Mucosa of descending colon (tissue), 3 donors: ENCODE results near the gene HSPA12A. TPM values are rescaled to one million over a fixed set of nuclear protein-coding genes. Genes with fewer than 3 reads are reported as not detected.

Experiments
- ATAC-seq: fragments of 200-7000 bp; cut with Tn5 transposase; one replicate; pipeline ENCODE4 v1.9.1; 2020; ENCODE audit warnings: mild to moderate bottlenecking, moderate library complexity
- DNase-seq, 3 donors: peaks; one replicate each; pipeline ENCODE4 v3.0.0-alpha.2; 2020
- H3K36me3 ChIP-seq: fragments of 200-600 bp; one replicate; pipeline ENCODE4 v1.8.0; 2021; ENCODE audit warnings: low read depth, mild to moderate bottlenecking
- H3K4me1 ChIP-seq: fragments of 200-600 bp; one replicate; pipeline ENCODE4 v1.8.0; 2021; ENCODE audit warnings: low read depth, mild to moderate bottlenecking
- H3K4me3 ChIP-seq: fragments of 200-600 bp; one replicate; pipeline ENCODE4 v1.8.0; 2021; ENCODE audit warnings: mild to moderate bottlenecking
- H3K9me3 ChIP-seq: fragments of 200-600 bp; one replicate; pipeline ENCODE4 v1.8.0; 2021; ENCODE audit warnings: mild to moderate bottlenecking
- intact Hi-C, 2 donors: fragments of 100-400 bp; cut with DNase I in 1 of 2; cut with micrococcal nuclease in 1 of 2; formaldehyde crosslinking; loops; one replicate each; pipeline versions ENCODE4 v1.11.0 to v1.11.1; 2022; cut with DNase I, micrococcal nuclease
- total RNA-seq, 3 donors: library from RNA; stranded (reverse); fragmentation: NEBNext Ultra II Directional in 2 of 3; extraction: Animal tissue kit (Norgen Biotek cat#: 25700) in 2 of 3; gene quantifications; one replicate each; pipeline versions ENCODE4 v1.2.1 to v1.2.4, GENCODE V29; 2021 to 2023
- TF ChIP-seq, protein P1 (sequence below): fragments of 200-600 bp; IDR thresholded peaks from one replicate; pipeline ENCODE4 v1.8.0; 2022; ENCODE audit warnings: antibody characterized with exemption, mild to moderate bottlenecking
- donor health status: DM: no; HTN: no; CAD: no; lungs with moderate emphysema.
- donor health status: DM: no; HTN: no; CAD: no.
- donor health status: DM: no; HTN: yes; CAD: no.

HSPA12A gene
- total RNA-seq, 3 donors from 2014 or later = 7.7 to 20.6 (median 8.8) TPM

GRCh38 chr10:116710076-116710475 is 32.3 kb downstream of the HSPA12A start:
- ATAC-seq = no peak
- TF ChIP-seq, protein P1, sequence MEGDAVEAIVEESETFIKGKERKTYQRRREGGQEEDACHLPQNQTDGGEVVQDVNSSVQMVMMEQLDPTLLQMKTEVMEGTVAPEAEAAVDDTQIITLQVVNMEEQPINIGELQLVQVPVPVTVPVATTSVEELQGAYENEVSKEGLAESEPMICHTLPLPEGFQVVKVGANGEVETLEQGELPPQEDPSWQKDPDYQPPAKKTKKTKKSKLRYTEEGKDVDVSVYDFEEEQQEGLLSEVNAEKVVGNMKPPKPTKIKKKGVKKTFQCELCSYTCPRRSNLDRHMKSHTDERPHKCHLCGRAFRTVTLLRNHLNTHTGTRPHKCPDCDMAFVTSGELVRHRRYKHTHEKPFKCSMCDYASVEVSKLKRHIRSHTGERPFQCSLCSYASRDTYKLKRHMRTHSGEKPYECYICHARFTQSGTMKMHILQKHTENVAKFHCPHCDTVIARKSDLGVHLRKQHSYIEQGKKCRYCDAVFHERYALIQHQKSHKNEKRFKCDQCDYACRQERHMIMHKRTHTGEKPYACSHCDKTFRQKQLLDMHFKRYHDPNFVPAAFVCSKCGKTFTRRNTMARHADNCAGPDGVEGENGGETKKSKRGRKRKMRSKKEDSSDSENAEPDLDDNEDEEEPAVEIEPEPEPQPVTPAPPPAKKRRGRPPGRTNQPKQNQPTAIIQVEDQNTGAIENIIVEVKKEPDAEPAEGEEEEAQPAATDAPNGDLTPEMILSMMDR = no peak
- Histone ChIP-seq H3K4me3 (no peak overlapping the region), H3K36me3 (no peaks in the 10 kb centered on the region), H3K9me3 (no peaks in the 10 kb centered on the region), H3K4me1 (no peaks in the 10 kb centered on the region)
- no peak for DNase-seq
- intact Hi-C loops = no loop called here

DNA sequence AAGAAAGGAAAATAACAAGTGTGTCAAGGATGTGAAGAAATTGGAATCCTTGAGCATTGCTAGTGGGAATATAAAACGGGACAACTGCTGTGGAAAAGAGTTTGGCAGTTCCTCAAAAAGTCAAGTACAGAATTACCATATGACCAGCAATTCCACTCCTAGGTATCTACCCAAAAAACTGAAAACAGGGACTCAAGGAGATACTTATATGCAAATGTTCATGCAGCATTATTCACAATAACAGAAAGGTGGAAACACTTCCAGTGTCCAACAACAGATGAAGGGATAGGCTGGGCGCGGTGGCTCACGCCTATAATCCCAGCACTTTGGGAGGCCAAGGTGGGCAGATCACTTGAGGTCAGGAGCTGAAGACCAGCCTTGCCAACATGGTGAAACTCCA is 33.5 kb downstream of the HSPA12A start:
- Histone ChIP-seq H3K9me3 (no peaks in the 10 kb centered on the region), H3K4me3 (no peak overlapping the region), H3K36me3 (no peaks in the 10 kb centered on the region), H3K4me1 (no peaks in the 10 kb centered on the region)
- intact Hi-C loops = no loop called here
- ATAC-seq (no peak), DNase-seq (no peak)
- TF ChIP-seq, protein P1 = no peak

DNA sequence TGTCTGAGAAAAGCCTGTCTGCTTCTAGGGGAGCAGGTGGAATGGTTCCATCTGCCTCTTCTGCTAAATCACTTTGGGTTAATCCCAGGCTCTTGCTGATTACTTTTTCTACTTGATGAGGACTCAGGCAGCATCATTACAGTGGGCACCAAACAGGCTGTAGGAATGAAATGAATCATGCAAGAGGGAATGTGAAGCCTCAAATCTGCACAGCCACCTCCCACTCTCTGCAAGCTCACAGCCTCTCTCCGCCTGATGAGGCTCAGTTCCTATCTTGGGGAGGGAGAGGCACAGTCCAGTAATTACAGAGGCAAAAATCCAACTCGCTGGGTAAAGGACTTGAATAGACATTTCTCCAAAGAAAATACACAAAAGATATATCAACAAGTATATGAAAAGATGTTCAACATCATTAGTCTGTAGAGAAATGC is 34.0 kb downstream of the HSPA12A start:
- TF ChIP-seq, protein P1 = no peak

GRCh38 chr10:116707981-116708380 is 34.4 kb downstream of the HSPA12A start:
- ATAC-seq = no peak
- DNase-seq = no peak
- TF ChIP-seq, protein P1 = no peak
- no peaks in the 10 kb centered on the region for H3K36me3 ChIP-seq
- H3K9me3 ChIP-seq = no peaks in the 10 kb centered on the region
- no peaks in the 10 kb centered on the region for H3K4me1 ChIP-seq
- intact Hi-C loops = no loop called here
- H3K4me3 ChIP-seq = no peak overlapping the region

More for the DNA sequence above, 34.0 kb downstream of the HSPA12A start:
- Histone ChIP-seq H3K4me3 (no peak overlapping the region), H3K4me1 (no peaks in the 10 kb centered on the region), H3K36me3 (no peaks in the 10 kb centered on the region), H3K9me3 (no peaks in the 10 kb centered on the region)
- intact Hi-C loops = no loop called here
- ATAC-seq (no peak), DNase-seq (no peak)

- no peak overlapping the region for H3K4me3 ChIP-seq
- H3K4me1 ChIP-seq = no peaks in the 10 kb centered on the region
- DNase-seq = no peak
- intact Hi-C loops = no loop called here
- H3K36me3 ChIP-seq = no peaks in the 10 kb centered on the region
- no peak for ATAC-seq
- no peaks in the 10 kb centered on the region for H3K9me3 ChIP-seq
- TF ChIP-seq, protein P1 = no peak
Observed at GRCh38 chr10:116706281-116706680, 36.1 kb downstream of the HSPA12A start.

- H3K4me1 ChIP-seq = no peaks in the 10 kb centered on the region
- H3K4me3 ChIP-seq = no peak overlapping the region
- no peaks in the 10 kb centered on the region for H3K9me3 ChIP-seq
- no peaks in the 10 kb centered on the region for H3K36me3 ChIP-seq
- intact Hi-C loops = no loop called here
- TF ChIP-seq, protein P1 = no peak
- DNase-seq (no peak), ATAC-seq (no peak)
Observed at GRCh38 chr10:116705498-116705897, 36.9 kb downstream of the HSPA12A start.
